Measurements from ENCODE around the gene MORN5. TPM values are rescaled to one million over a fixed set of nuclear protein-coding genes. Genes with fewer than 3 reads are reported as not detected.

Gene MORN5
- total and polyA plus RNA-seq, 2 donors (not counting 1 experiment from before 2014, with no cell fraction given), result not detected

GRCh38 chr9:122143876-122144405, 15.8 kb upstream of the MORN5 start:
- H3K27ac Mint-ChIP-seq, result no peak overlapping the region
- Histone ChIP-seq H3K27ac (ENCODE audit: low read length in 2 of 2) (no peak overlapping the region), H4K20me1 (ENCODE audit: control insufficient read depth, insufficient read depth, low read length, poor library complexity, severe bottlenecking) (no peaks in the 10 kb centered on the region), H3K36me3 (replicated peaks in 1 of 2; ENCODE audit: control extremely low read depth in 1 of 2, control insufficient read depth in 1 of 2, extremely low read depth in 1 of 2, insufficient read depth in 2 of 2, low read length in 1 of 2) (peaks cover 0 to 41% of the 10 kb centered on the region in 2 experiments), H3K9me3 (ENCODE audit: control extremely low read depth in 1 of 3, control insufficient read depth in 2 of 3, insufficient read depth in 1 of 3, low read length in 2 of 3) (no peaks in the 10 kb centered on the region), H3K27me3 (replicated peaks in 1 of 4; ENCODE audit: control extremely low read depth in 1 of 4, control insufficient read depth in 3 of 4, insufficient read depth in 4 of 4, low read length in 3 of 4) (no peaks in the 10 kb centered on the region), H2AFZ (ENCODE audit: insufficient read depth, low read depth, low read length, poor library complexity, severe bottlenecking) (no peak overlapping the region), H3K4me3 (ENCODE audit: control extremely low read depth in 1 of 5, extremely low read depth in 1 of 5, insufficient read depth in 1 of 5, low read depth in 2 of 5, low read length in 4 of 5) (no peak overlapping the region), H3K9ac (ENCODE audit: low read length) (no peak overlapping the region), H3K4me1 (ENCODE audit: control insufficient read depth in 2 of 2, insufficient read depth in 2 of 2, low read length in 2 of 2) (no peaks in the 10 kb centered on the region), H3K4me2 (replicated peaks; ENCODE audit: low read depth, low read length, poor library complexity, severe bottlenecking) (no peak overlapping the region), H3K79me2 (ENCODE audit: control insufficient read depth, insufficient read depth, low read length) (no peaks in the 10 kb centered on the region)
- H3K4me1 Mint-ChIP-seq, result no peaks in the 10 kb centered on the region
- no peak for DNase-seq
- H3K27me3 Mint-ChIP-seq, result no peaks in the 10 kb centered on the region
- TF ChIP-seq CTCF (IDR thresholded peaks at IDR 0.05) (no peak), EZH2 (IDR thresholded peaks at IDR 0.05; ENCODE audit: borderline replicate concordance, insufficient read depth, low read depth, low read length, poor library complexity, severe bottlenecking) (no peak)
- H3K9me3 Mint-ChIP-seq (ENCODE audit: insufficient read depth), result no peaks in the 10 kb centered on the region
- WGBS (ENCODE audit: insufficient coverage), result 75% methylated on average over 13 of the region's 14 CpGs
- CTCF ChIA-PET, result interaction anchor here (0.7 to 2.4 kb wide), 3 partner anchors 19 to 207 kb away, joined by 4 to 18 read pairs (median 5); no protein-coding TSS in a partner anchor
- no peak overlapping the region for H3K4me3 Mint-ChIP-seq
- intact Hi-C loops (cut with micrococcal nuclease), result no loop called here
- POLR2A ChIA-PET, result no interaction called here
- ATAC-seq (ENCODE audit: low read depth), result no peak

DNA sequence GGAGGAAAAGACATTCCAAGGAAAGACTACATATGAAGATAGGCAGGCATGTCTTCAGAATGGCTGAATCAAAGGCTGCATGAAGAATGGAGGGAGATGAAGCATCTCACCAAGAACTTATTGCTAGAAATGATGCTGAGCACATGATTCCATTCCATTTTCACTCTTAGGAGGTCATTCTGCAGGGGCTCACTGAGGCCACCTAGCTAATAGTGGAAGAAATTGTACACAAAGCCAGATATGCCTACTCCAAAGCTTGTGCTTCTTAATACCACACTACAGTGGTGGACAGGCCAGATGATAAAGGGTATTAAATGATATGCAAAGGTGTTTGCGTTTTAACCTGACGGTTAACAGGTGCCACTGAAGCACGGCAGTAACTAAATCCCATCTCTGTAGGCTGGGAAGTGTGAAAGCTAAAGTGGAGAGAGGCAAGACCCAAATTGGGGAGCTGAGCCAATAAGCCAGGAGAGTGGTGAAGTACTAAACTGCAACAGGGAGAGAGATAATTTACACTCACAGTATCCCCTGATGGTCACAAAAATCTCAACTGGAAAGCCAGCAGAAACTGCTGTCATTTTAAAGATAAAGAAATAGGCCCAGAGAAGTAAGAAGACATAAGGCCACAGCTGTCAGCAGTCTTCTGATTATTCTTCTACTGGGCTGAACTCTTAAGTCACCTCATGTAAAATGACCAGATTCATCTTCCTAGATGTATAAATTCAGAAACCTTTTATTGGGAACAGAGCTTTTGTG, 14.7 kb upstream of the MORN5 start:
- intact Hi-C loops (cut with micrococcal nuclease), result no loop called here
- Histone ChIP-seq H3K9me3 (ENCODE audit: control extremely low read depth in 1 of 3, control insufficient read depth in 2 of 3, insufficient read depth in 1 of 3, low read length in 2 of 3) (no peaks in the 10 kb centered on the region), H3K79me2 (ENCODE audit: control insufficient read depth, insufficient read depth, low read length) (no peaks in the 10 kb centered on the region), H3K4me1 (ENCODE audit: control insufficient read depth in 2 of 2, insufficient read depth in 2 of 2, low read length in 2 of 2) (no peaks in the 10 kb centered on the region), H3K4me3 (ENCODE audit: control extremely low read depth in 1 of 5, extremely low read depth in 1 of 5, insufficient read depth in 1 of 5, low read depth in 2 of 5, low read length in 4 of 5) (no peak overlapping the region), H3K9ac (ENCODE audit: low read length) (no peak overlapping the region), H4K20me1 (ENCODE audit: control insufficient read depth, insufficient read depth, low read length, poor library complexity, severe bottlenecking) (no peaks in the 10 kb centered on the region), H3K27me3 (replicated peaks in 1 of 4; ENCODE audit: control extremely low read depth in 1 of 4, control insufficient read depth in 3 of 4, insufficient read depth in 4 of 4, low read length in 3 of 4) (no peaks in the 10 kb centered on the region), H3K36me3 (replicated peaks in 1 of 2; ENCODE audit: control extremely low read depth in 1 of 2, control insufficient read depth in 1 of 2, extremely low read depth in 1 of 2, insufficient read depth in 2 of 2, low read length in 1 of 2) (peaks cover 0 to 46% of the 10 kb centered on the region in 2 experiments), H3K27ac (ENCODE audit: low read length in 2 of 2) (no peak overlapping the region), H3K4me2 (replicated peaks; ENCODE audit: low read depth, low read length, poor library complexity, severe bottlenecking) (no peak overlapping the region), H2AFZ (ENCODE audit: insufficient read depth, low read depth, low read length, poor library complexity, severe bottlenecking) (no peak overlapping the region)
- WGBS (ENCODE audit: insufficient coverage), result 100% methylated on average over 2 of the region's 3 CpGs
- no peaks in the 10 kb centered on the region for H3K9me3 Mint-ChIP-seq (ENCODE audit: insufficient read depth)
- H3K4me3 Mint-ChIP-seq, result no peak overlapping the region
- DNase-seq (no peak), ATAC-seq (ENCODE audit: low read depth) (no peak)
- CTCF ChIA-PET, result interaction anchor here (0.8 to 2.4 kb wide), 4 partner anchors 20 to 206 kb away, joined by 3 to 18 read pairs (median 5); no protein-coding TSS in a partner anchor
- H3K27ac Mint-ChIP-seq, result no peak overlapping the region
- POLR2A ChIA-PET, result no interaction called here
- H3K4me1 Mint-ChIP-seq, result no peaks in the 10 kb centered on the region
- H3K27me3 Mint-ChIP-seq, result no peaks in the 10 kb centered on the region
- TF ChIP-seq EZH2 (IDR thresholded peaks at IDR 0.05; ENCODE audit: borderline replicate concordance, insufficient read depth, low read depth, low read length, poor library complexity, severe bottlenecking) (no peak), CTCF (IDR thresholded peaks at IDR 0.05) (no peak)
